Posterior vena cava (tissue), 2 donors: ENCODE measurements around the gene CAPN7. TPM values are rescaled to one million over a fixed set of nuclear protein-coding genes. Genes with fewer than 3 reads are reported as not detected.

Source experiments
- total RNA-seq, 2 donors: library from RNA; stranded (reverse); fragmentation: NEBNext Ultra II Directional; extraction: Animal tissue kit (Norgen Biotek cat#: 25700); gene quantifications; one replicate each; pipeline ENCODE4 v1.2.1, GENCODE V29; 2021
- donor health status: DM: yes; HTN: yes; CAD: no.
- donor health status: DM: yes; HTN: yes; CAD: no.

The CAPN7 gene
- total RNA-seq, 2 donors from 2014 or later, result 28.4 to 39.5 TPM

Other genes with a start within 250 kb of the CAPN7 start
- 10 to 100 TPM; 29.7 to 34.4 TPM for gene MRPS25, start 140.9 kb upstream of the CAPN7 start, total RNA-seq
- gene RBSN, start 107.1 kb upstream of the CAPN7 start, total RNA-seq, result 10 to 100 TPM; 28.8 to 30.3 TPM
- 100 to 1,000 TPM in 1 of 2 donors, 10 to 100 TPM in 1; 67.9 to 105 TPM for gene SH3BP5, start 126.3 kb downstream of the CAPN7 start, total RNA-seq
- gene METTL6, start 221.3 kb downstream of the CAPN7 start, total RNA-seq, result 10 to 100 TPM; 10.6 to 11.1 TPM
- 10 to 100 TPM; 15.3 to 16.7 TPM for gene EAF1, start 221.4 kb downstream of the CAPN7 start, total RNA-seq